Effector memory CD8-positive, alpha-beta T cell (primary cell): Measurements from ENCODE around the gene TCP11L2.

ENCODE experiments used
- ATAC-seq: fragments of 150-1000 bp; cut with Tn5 transposase; replicated peaks from 2 replicates; pipeline ENCODE4 v1.10.0; 2021; ENCODE audit warnings: mild to moderate bottlenecking, moderate library complexity
- DNase-seq, 3 experiments: peaks; one replicate each; pipeline ENCODE4 v3.0.0; 2021
- H3K27ac Mint-ChIP-seq, 2 donors: one replicate each; pipeline ENCODE4 v1.8.0; 2022; ENCODE audit warnings: mild to moderate bottlenecking in 2 of 2, mixed read lengths in 2 of 2, moderate library complexity in 2 of 2
- H3K27me3 Mint-ChIP-seq, 2 donors: one replicate each; pipeline ENCODE4 v1.8.0; 2022; ENCODE audit warnings: mixed read lengths in 2 of 2
- H3K36me3 Mint-ChIP-seq: one replicate; pipeline ENCODE4 v1.8.0; 2022; ENCODE audit warnings: mild to moderate bottlenecking, moderate library complexity, mixed read lengths; ENCODE audit not compliant: insufficient read depth
- H3K4me1 Mint-ChIP-seq, 2 donors: one replicate each; pipeline ENCODE4 v1.8.0; 2022; ENCODE audit warnings: low read depth in 2 of 2, mixed read lengths in 2 of 2
- H3K4me3 Mint-ChIP-seq, 2 donors: one replicate each; pipeline ENCODE4 v1.8.0; 2022; ENCODE audit warnings: mild to moderate bottlenecking in 2 of 2, mixed read lengths in 2 of 2, moderate library complexity in 2 of 2
- H3K9me3 Mint-ChIP-seq, 2 donors: one replicate each; pipeline ENCODE4 v1.8.0; 2022; ENCODE audit warnings: mixed read lengths in 2 of 2

TCP11L2 gene

DNA sequence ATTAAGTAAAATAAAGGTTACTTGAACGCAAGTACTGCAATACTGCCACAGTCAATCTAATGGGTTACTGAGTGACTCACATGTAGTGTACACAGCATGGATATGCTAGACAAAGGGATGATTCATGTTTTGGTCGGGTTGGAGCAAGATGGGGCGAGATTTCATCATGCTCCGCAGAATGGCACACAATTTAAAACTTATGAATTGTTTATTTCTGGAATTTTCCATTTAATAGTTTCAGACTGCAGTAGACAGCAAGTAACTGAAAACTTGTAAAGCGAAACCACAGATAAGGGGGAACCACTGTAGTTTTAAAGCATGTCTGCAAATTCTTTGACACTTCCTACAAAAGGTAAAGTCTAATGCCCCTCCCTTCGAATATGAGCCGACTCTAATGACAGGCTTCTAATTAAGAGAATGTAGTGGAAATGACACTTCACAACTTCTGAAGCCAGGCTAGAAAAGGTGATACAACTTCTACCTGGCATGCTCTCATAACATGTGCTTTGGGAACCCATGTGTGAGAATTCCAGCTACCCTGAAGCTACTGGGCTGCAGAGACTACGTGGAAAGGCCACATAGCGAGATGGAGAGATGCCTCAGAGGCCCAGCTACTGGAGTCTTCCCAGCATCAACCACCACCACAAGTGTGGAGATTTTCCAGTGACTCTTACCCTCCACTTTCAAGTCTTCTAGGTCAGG, 13.9 kb upstream of the TCP11L2 start:
- Mint-ChIP-seq H3K36me3 (no peaks in the 10 kb centered on the region), H3K4me1 (no peaks in the 10 kb centered on the region), H3K4me3 (no peak overlapping the region), H3K27me3 (peaks cover 24 to 27% of the 10 kb centered on the region in 2 donors), H3K27ac (no peak overlapping the region), H3K9me3 (no peaks in the 10 kb centered on the region)
- no peak for DNase-seq
- ATAC-seq: no peak

GRCh38 chr12:106289196-106289681, 13.3 kb upstream of the TCP11L2 start:
- Mint-ChIP-seq H3K36me3 (no peaks in the 10 kb centered on the region), H3K4me1 (no peaks in the 10 kb centered on the region), H3K27ac (no peak overlapping the region), H3K9me3 (no peaks in the 10 kb centered on the region), H3K27me3 (peaks cover 19 to 24% of the 10 kb centered on the region in 2 donors), H3K4me3 (no peak overlapping the region)
- DNase-seq (no peak), ATAC-seq (no peak)

DNA sequence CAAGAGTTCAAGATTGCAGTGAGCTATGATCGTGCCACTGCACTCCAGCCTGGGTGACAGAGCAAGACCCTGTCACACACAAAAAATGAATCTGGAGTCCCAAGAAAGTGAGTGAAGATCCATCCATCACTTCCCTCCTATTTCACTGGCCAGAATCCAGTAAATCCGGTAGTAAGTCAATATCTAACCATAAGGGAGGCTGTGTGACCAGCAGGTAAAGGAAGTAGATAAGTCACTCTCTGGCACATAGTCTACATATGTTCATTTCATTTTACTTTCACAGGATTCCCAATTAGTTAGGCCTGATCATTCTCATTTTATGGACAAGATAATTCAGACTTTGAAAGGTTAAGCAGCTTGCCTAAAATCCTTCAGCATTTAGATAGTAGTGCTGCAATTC, 11.9 kb upstream of the TCP11L2 start:
- H3K27ac Mint-ChIP-seq: no peak overlapping the region
- ATAC-seq (no peak), DNase-seq (no peak)
- H3K9me3 Mint-ChIP-seq: no peaks in the 10 kb centered on the region
- H3K36me3 Mint-ChIP-seq: no peaks in the 10 kb centered on the region
- no peak overlapping the region for H3K4me3 Mint-ChIP-seq
- H3K27me3 Mint-ChIP-seq: peaks cover 4 to 19% of the 10 kb centered on the region in 2 donors
- no peaks in the 10 kb centered on the region for H3K4me1 Mint-ChIP-seq

- ATAC-seq (no peak), DNase-seq (no peak)
- Mint-ChIP-seq H3K4me3 (no peak overlapping the region), H3K36me3 (no peaks in the 10 kb centered on the region), H3K27ac (no peak overlapping the region), H3K9me3 (no peaks in the 10 kb centered on the region), H3K27me3 (peaks cover 0 to 19% of the 10 kb centered on the region in 2 donors), H3K4me1 (no peaks in the 10 kb centered on the region)
These were observed 11.2 kb upstream of the TCP11L2 start for GRCh38 chr12:106291342-106291741.

GRCh38 chr12:106292339-106292738, 10.2 kb upstream of the TCP11L2 start:
- Mint-ChIP-seq H3K36me3 (no peaks in the 10 kb centered on the region), H3K27ac (no peak overlapping the region), H3K4me1 (no peaks in the 10 kb centered on the region), H3K27me3 (peaks cover 0 to 17% of the 10 kb centered on the region in 2 donors), H3K9me3 (no peaks in the 10 kb centered on the region), H3K4me3 (no peak overlapping the region)
- DNase-seq: no peak
- no peak for ATAC-seq

GRCh38 chr12:106296179-106296877, 6.2 kb upstream of the TCP11L2 start:
- Mint-ChIP-seq H3K27ac (no peak overlapping the region), H3K27me3 (peaks cover 0 to 13% of the 10 kb centered on the region in 2 donors), H3K4me1 (peaks cover 1 to 6% of the 10 kb centered on the region in 2 donors), H3K4me3 (no peak overlapping the region), H3K9me3 (no peaks in the 10 kb centered on the region), H3K36me3 (no peaks in the 10 kb centered on the region)
- ATAC-seq (no peak), DNase-seq (no peak)

GRCh38 chr12:106297075-106297474, 5.5 kb upstream of the TCP11L2 start:
- ATAC-seq (no peak), DNase-seq (no peak)
- Mint-ChIP-seq H3K9me3 (no peaks in the 10 kb centered on the region), H3K4me3 (no peak overlapping the region), H3K4me1 (peaks cover 8 to 12% of the 10 kb centered on the region in 2 donors), H3K27ac (no peak overlapping the region), H3K27me3 (peaks cover 0 to 6% of the 10 kb centered on the region in 2 donors), H3K36me3 (peaks cover 7% of the 10 kb centered on the region)

- ATAC-seq: no peak
- H3K9me3 Mint-ChIP-seq: no peaks in the 10 kb centered on the region
- no peak for DNase-seq
- H3K4me1 Mint-ChIP-seq: peaks cover 10 to 15% of the 10 kb centered on the region in 2 donors
- peaks cover 0 to 6% of the 10 kb centered on the region in 2 donors for H3K27me3 Mint-ChIP-seq
- peak overlapping the region in 1 of 2 donors; percentile 46 for H3K27ac Mint-ChIP-seq
- no peak overlapping the region for H3K4me3 Mint-ChIP-seq
- H3K36me3 Mint-ChIP-seq: peaks cover 13% of the 10 kb centered on the region
These were observed 4.9 kb upstream of the TCP11L2 start for GRCh38 chr12:106297681-106298080.

DNA sequence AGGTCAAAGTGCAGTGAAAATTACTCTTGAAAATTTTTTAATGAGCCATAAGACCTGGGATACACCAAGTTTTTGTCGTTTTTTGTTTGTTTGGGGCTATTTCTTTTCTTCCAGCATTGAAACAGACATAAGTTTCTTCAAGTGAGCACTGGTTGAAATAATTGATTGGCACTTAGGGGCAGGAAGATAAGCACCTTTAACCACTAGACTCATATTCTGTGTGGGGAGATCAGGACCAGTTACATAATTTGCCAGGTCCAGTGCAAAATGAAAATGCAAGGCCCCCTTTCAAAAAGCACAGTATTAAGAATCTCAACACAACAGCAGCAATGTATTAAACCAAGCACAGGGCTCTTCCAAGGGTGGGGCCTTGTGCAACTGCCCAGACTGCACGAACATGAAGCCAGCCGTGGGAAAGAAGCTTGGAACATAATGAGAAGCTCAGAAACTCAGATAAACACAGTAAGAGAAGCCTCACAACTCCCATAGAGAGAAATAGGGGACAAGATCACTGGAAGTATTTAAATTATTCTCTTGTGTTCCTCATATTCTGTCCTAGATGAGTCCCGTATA, 3.2 kb upstream of the TCP11L2 start:
- DNase-seq (no peak), ATAC-seq (no peak)
- Mint-ChIP-seq H3K4me1 (peaks cover 19 to 26% of the 10 kb centered on the region in 2 donors), H3K4me3 (no peak overlapping the region), H3K9me3 (no peaks in the 10 kb centered on the region), H3K27me3 (peaks cover 0 to 6% of the 10 kb centered on the region in 2 donors), H3K36me3 (peaks cover 29% of the 10 kb centered on the region), H3K27ac (no peak overlapping the region)

GRCh38 chr12:106300761-106301160, 1.8 kb upstream of the TCP11L2 start:
- H3K27me3 Mint-ChIP-seq: no peaks in the 10 kb centered on the region
- peaks cover 31% of the 10 kb centered on the region for H3K36me3 Mint-ChIP-seq
- H3K4me3 Mint-ChIP-seq: peak overlapping the region in 1 of 2 donors; percentile 20
- peaks cover 33 to 40% of the 10 kb centered on the region in 2 donors for H3K4me1 Mint-ChIP-seq
- peak overlapping the region; percentile 100 for H3K27ac Mint-ChIP-seq
- DNase-seq (no peak), ATAC-seq (no peak)
- no peaks in the 10 kb centered on the region for H3K9me3 Mint-ChIP-seq

GRCh38 chr12:106301241-106301610, 1.3 kb upstream of the TCP11L2 start:
- Mint-ChIP-seq H3K27ac (peak overlapping the region; percentile 100), H3K9me3 (no peaks in the 10 kb centered on the region), H3K27me3 (no peaks in the 10 kb centered on the region), H3K4me3 (peak overlapping the region; percentile 93 to 97), H3K36me3 (peaks cover 31% of the 10 kb centered on the region), H3K4me1 (peaks cover 34 to 43% of the 10 kb centered on the region in 2 donors)
- DNase-seq (no peak), ATAC-seq (no peak)

DNA sequence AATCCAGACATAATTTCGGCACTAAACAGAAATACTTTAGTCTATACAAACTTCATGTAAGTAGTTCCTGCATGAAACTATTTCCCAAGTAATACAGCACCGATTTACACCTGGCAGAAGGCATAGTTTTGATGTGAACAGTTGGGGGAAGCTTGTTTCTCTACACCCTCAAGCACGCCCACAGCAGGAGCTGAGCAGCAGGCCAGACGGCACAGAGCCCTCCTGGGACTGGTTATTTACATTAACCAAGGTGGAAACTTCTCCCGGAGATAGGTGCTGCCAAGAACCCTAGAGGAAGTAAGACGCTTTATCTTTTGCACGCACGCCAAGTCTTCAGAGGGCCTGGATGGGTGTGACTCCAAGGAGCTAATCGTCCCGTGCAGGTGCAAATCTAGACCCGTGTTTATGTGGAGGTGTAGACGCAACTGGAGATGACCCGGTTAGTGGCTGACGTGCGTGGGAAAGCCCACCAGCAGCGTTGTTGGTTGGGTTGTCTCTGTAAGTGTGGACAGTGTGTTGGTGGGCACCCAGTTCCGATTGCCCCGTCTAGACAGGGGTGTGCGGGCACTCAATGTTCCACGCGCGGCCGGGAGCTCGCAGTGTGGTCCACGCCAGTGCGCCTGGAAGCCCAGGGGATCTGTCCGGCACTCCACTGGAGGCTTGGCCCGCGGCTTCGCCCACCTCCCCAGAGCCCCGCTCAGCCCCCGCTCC, 767 bp upstream of the TCP11L2 start:
- H3K4me3 Mint-ChIP-seq: peak overlapping the region; percentile 93 to 97
- no peaks in the 10 kb centered on the region for H3K9me3 Mint-ChIP-seq
- H3K36me3 Mint-ChIP-seq: peaks cover 31% of the 10 kb centered on the region
- DNase-seq (peak; percentile 72 to 77 (median 74)), ATAC-seq (peak; percentile 65)
- peak overlapping the region; percentile 100 for H3K27ac Mint-ChIP-seq
- H3K4me1 Mint-ChIP-seq: peaks cover 37 to 49% of the 10 kb centered on the region in 2 donors
- no peaks in the 10 kb centered on the region for H3K27me3 Mint-ChIP-seq

DNA sequence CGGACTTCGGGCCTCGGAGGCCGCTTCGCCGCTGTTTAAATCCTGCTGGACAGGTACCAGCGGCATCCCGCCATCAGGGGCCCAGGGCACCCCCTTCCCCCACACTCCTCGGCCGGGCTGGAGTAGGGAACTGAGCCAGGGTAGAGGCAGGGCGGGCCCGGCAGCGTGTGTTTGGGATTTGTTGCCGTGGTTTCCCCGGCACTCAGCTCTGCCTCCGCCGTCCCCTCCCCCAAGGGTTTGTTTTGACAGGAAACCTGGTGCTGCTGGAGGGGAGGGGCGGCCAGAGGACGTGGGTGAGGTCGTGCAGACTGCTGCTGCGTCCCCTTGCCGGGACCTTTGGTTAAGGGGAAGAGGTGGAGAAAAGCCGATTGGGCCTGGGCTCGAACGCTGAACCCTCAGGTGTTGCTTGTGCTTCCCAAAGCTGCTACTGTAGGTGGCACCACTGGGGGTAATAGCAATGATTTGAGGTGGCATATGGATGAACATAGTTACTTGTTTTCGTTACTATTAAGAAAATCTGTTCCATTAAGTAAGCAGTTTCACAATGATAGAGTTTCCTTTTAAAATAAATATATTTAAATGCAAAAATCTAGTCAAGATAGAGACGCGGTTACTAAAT, 778 bp downstream of the TCP11L2 start:
- H3K27ac Mint-ChIP-seq: peak overlapping the region; percentile 100
- ATAC-seq (peak; percentile 51), DNase-seq (peak; percentile 88 to 92 (median 89))
- H3K27me3 Mint-ChIP-seq: no peaks in the 10 kb centered on the region
- H3K4me3 Mint-ChIP-seq: peak overlapping the region; percentile 93 to 97
- peaks cover 31% of the 10 kb centered on the region for H3K36me3 Mint-ChIP-seq
- no peaks in the 10 kb centered on the region for H3K9me3 Mint-ChIP-seq
- peaks cover 44 to 55% of the 10 kb centered on the region in 2 donors for H3K4me1 Mint-ChIP-seq
